CD4-positive, alpha-beta T cell (primary cell): ENCODE data around the gene RNU6-7. TPM values are rescaled to one million over a fixed set of nuclear protein-coding genes. Genes with fewer than 3 reads are reported as not detected.

Experiments used
- ATAC-seq: fragments of 200-7000 bp; cut with Tn5 transposase; one replicate; pipeline ENCODE4 v1.10.0; 2022; ENCODE audit warnings: mild to moderate bottlenecking; ENCODE audit not compliant: poor library complexity
- CTCF ChIA-PET: fragments of 350-600 bp; sonication (Branson Sonifier 250); formaldehyde crosslinking; loops from one replicate; lab custom pipeline; 2021; ENCODE audit warnings: antibody characterized with exemption, inconsistent platforms; lab: Charles Lee
- POLR2A ChIA-PET: fragments of 350-600 bp; sonication (Branson Sonifier 250); formaldehyde crosslinking; loops from one replicate; lab custom pipeline; 2021; ENCODE audit warnings: antibody characterized with exemption, inconsistent platforms; lab: Charles Lee
- DNase-seq, 14 experiments: peaks; one replicate each; pipeline ENCODE4 v3.0.0-alpha.2; 2013 to 2020; ENCODE audit warnings: mixed read lengths in 2 of 14
- H3K27ac ChIP-seq, 2 donors: one replicate each; pipeline versions ENCODE4 v1.5.1 to v1.7.0; 2013; ENCODE audit warnings: low read length in 2 of 2, low read depth in 1 of 2, mild to moderate bottlenecking in 1 of 2
- H3K27me3 ChIP-seq, 2 experiments: 1 replicate in 1 of 2; 2 replicates in 1 of 2; pipeline versions ENCODE4 v1.6.1 to v1.7.0; 2013; ENCODE audit warnings: low read length in 2 of 2, control low read depth in 1 of 2, mild to moderate bottlenecking in 1 of 2, moderate library complexity in 1 of 2; ENCODE audit not compliant: insufficient read depth in 2 of 2, control insufficient read depth in 1 of 2
- H3K36me3 ChIP-seq: one replicate; pipeline ENCODE4 v1.6.1; 2013; ENCODE audit warnings: low read length, control low read depth; ENCODE audit not compliant: insufficient read depth
- H3K4me1 ChIP-seq: one replicate; pipeline ENCODE4 v1.6.1; 2013; ENCODE audit warnings: low read length, control low read depth; ENCODE audit not compliant: insufficient read depth
- H3K4me3 ChIP-seq: one replicate; pipeline ENCODE4 v1.5.1; 2013; ENCODE audit warnings: mild to moderate bottlenecking, low read length, moderate library complexity
- H3K9me3 ChIP-seq, 2 experiments: 1 replicate in 1 of 2; 2 replicates in 1 of 2; pipeline versions ENCODE4 v1.6.1 to v1.7.0; 2013; ENCODE audit warnings: low read length in 2 of 2, mild to moderate bottlenecking in 2 of 2, control low read depth in 1 of 2, moderate library complexity in 1 of 2; ENCODE audit not compliant: control insufficient read depth in 1 of 2, insufficient read depth in 1 of 2
- H3K27ac Mint-ChIP-seq: one replicate; pipeline ENCODE4 v1.8.0; 2020; ENCODE audit warnings: mixed read lengths
- H3K27me3 Mint-ChIP-seq: one replicate; pipeline ENCODE4 v1.8.0; 2021; ENCODE audit warnings: mixed read lengths
- H3K36me3 Mint-ChIP-seq: one replicate; pipeline ENCODE4 v1.8.0; 2021; ENCODE audit warnings: low read depth, mixed read lengths
- H3K4me1 Mint-ChIP-seq: one replicate; pipeline ENCODE4 v1.8.0; 2021; ENCODE audit warnings: low read depth, mixed read lengths
- H3K4me3 Mint-ChIP-seq: one replicate; pipeline ENCODE4 v1.8.0; 2020; ENCODE audit warnings: mild to moderate bottlenecking, mixed read lengths
- H3K9me3 Mint-ChIP-seq: one replicate; pipeline ENCODE4 v1.8.0; 2020; ENCODE audit warnings: mixed read lengths
- CTCF ChIP-seq: fragments of 200-600 bp; IDR thresholded peaks from one replicate; pipeline ENCODE4 v1.8.0; 2022; ENCODE audit warnings: antibody characterized with exemption, mild to moderate bottlenecking
- intact Hi-C, 2 experiments: fragments of 100-400 bp; cut with DNase I in 1 of 2; cut with micrococcal nuclease in 1 of 2; formaldehyde crosslinking; loops; one replicate each; pipeline versions ENCODE4 v1.15.1 to v1.9.0; 2023 to 2025; cut with DNase I, micrococcal nuclease
- total RNA-seq, 174 experiments: library from RNA in 2 of 174; stranded (reverse) in 2 of 174; gene quantifications; one replicate each; pipeline ENCODE4 v1.2.3 and lab custom pipeline; 2021 to 2026

The RNU6-7 gene
- total RNA-seq, 2 experiments from 2014 or later = not detected

- H3K27me3 Mint-ChIP-seq = peaks cover 12% of the 10 kb centered on the region
- H3K9me3 Mint-ChIP-seq = no peaks in the 10 kb centered on the region
- peak within 1 kb of the TSS; percentile 100 for H3K27ac Mint-ChIP-seq
- Histone ChIP-seq H3K4me1 (peaks cover 26% of the 10 kb centered on the region), H3K36me3 (no peaks in the 10 kb centered on the region), H3K4me3 (peak within 1 kb of the TSS; percentile 85), H3K27me3 (no peaks in the 10 kb centered on the region), H3K27ac (peak within 1 kb of the TSS; percentile 90 to 98), H3K9me3 (no peaks in the 10 kb centered on the region)
- CTCF ChIA-PET = interaction anchor here (1.4 to 2.0 kb wide), 2 partner anchors 126 to 129 kb away, joined by 5 to 6 read pairs; partner anchors contain the start of gene ARHGAP5
- H3K36me3 Mint-ChIP-seq = peaks cover 33% of the 10 kb centered on the region
- H3K4me3 Mint-ChIP-seq = peak within 1 kb of the TSS; percentile 93
- H3K4me1 Mint-ChIP-seq = peaks cover 30% of the 10 kb centered on the region
- POLR2A ChIA-PET = interaction anchor here (0.6 to 3.0 kb wide), 10 partner anchors 12 to 1177 kb away, joined by 3 to 54 read pairs (median 4); partner anchors contain the start of genes ARHGAP5, DTD2, HECTD1 and STRN3
- intact Hi-C loops = loop anchor here (1.0 to 10.0 kb wide), 11 partner anchors 49 to 1578 kb away; partner anchors contain the start of genes NUBPL (in 2 of the 2), AP4S1 (in 1 of the 2), DTD2 (in 1 of the 2) and HEATR5A (in 1 of the 2)
- ATAC-seq (peak; percentile 81), DNase-seq (peak; percentile 78 to 94 (median 86))
- TF ChIP-seq CTCF = no peak
These were observed 1.4 kb downstream of the RNU6-7 start, which contains the start of gene RNU6-8 for GRCh38 chr14:32202998-32203882. Gene RNU6-8, minus strand, starts transcription at chr14:32203269.

GRCh38 chr14:32203928-32204357 is 2.1 kb downstream of the RNU6-7 start:
- intact Hi-C loops = loop anchor here (1.0 to 10.0 kb wide), 11 partner anchors 48 to 1579 kb away; partner anchors contain the start of genes NUBPL (in 2 of the 2), AP4S1 (in 1 of the 2), DTD2 (in 1 of the 2) and HEATR5A (in 1 of the 2)
- ChIA-PET POLR2A (interaction anchor here (0.6 to 3.0 kb wide), 9 partner anchors 12 to 1177 kb away, joined by 3 to 54 read pairs (median 4); partner anchors contain the start of genes ARHGAP5, DTD2, HECTD1 and STRN3), CTCF (interaction anchor here (1.4 to 2.0 kb wide), 2 partner anchors 127 to 130 kb away, joined by 5 to 6 read pairs; partner anchors contain the start of gene ARHGAP5)
- H3K4me3 ChIP-seq = peak overlapping the region; percentile 85
- H3K9me3 ChIP-seq = no peaks in the 10 kb centered on the region
- peaks cover 33% of the 10 kb centered on the region for H3K36me3 Mint-ChIP-seq
- peaks cover 30% of the 10 kb centered on the region for H3K4me1 Mint-ChIP-seq
- no peaks in the 10 kb centered on the region for H3K36me3 ChIP-seq
- peak; percentile 9 for ATAC-seq
- TF ChIP-seq CTCF = no peak
- H3K9me3 Mint-ChIP-seq = no peaks in the 10 kb centered on the region
- peaks cover 26% of the 10 kb centered on the region for H3K4me1 ChIP-seq
- H3K27ac ChIP-seq = peak overlapping the region; percentile 45 to 90
- peak overlapping the region; percentile 100 for H3K27ac Mint-ChIP-seq
- no peaks in the 10 kb centered on the region for H3K27me3 ChIP-seq
- H3K4me3 Mint-ChIP-seq = peak overlapping the region; percentile 93
- DNase-seq = peak in 7 of 14 experiments; percentile 7 to 47 (median 29)
- H3K27me3 Mint-ChIP-seq = peaks cover 12% of the 10 kb centered on the region

GRCh38 chr14:32205554-32205953 is 3.7 kb downstream of the RNU6-7 start:
- Histone ChIP-seq H3K4me3 (no peak overlapping the region), H3K4me1 (peaks cover 26% of the 10 kb centered on the region), H3K36me3 (no peaks in the 10 kb centered on the region), H3K9me3 (no peaks in the 10 kb centered on the region), H3K27me3 (no peaks in the 10 kb centered on the region), H3K27ac (no peak overlapping the region)
- TF ChIP-seq CTCF = no peak
- ATAC-seq (no peak), DNase-seq (no peak)
- ChIA-PET POLR2A (no interaction called here), CTCF (interaction anchor here (1.8 kb wide), 1 partner anchor 132 kb away, joined by 6 read pairs; no protein-coding TSS in a partner anchor)
- no peak overlapping the region for H3K4me3 Mint-ChIP-seq
- H3K27ac Mint-ChIP-seq = no peak overlapping the region
- peaks cover 12% of the 10 kb centered on the region for H3K27me3 Mint-ChIP-seq
- peaks cover 30% of the 10 kb centered on the region for H3K4me1 Mint-ChIP-seq
- peaks cover 33% of the 10 kb centered on the region for H3K36me3 Mint-ChIP-seq
- H3K9me3 Mint-ChIP-seq = no peaks in the 10 kb centered on the region
- intact Hi-C loops = loop anchor here in 1 of 2 experiments (5.0 to 10.0 kb wide), 6 partner anchors 47 to 1581 kb away; partner anchors contain the start of genes AP4S1, DTD2, HEATR5A and HECTD1
